HUDEP-2 (cell line): ENCODE measurements around the gene GRIN2A.

ENCODE experiments used
- DNase-seq, 76 experiments: peaks; one replicate each; lab custom pipeline; 2025; ENCODE audit not compliant: unreplicated experiment in 76 of 76; lab: John Stamatoyannopoulos, UW

Gene GRIN2A

GRCh38 chr16:9840761-9841665 is 341.2 kb downstream of the GRIN2A start:
- no peak for DNase-seq

- no peak for DNase-seq
These were observed 344.7 kb downstream of the GRIN2A start for GRCh38 chr16:9837481-9837880.

DNA sequence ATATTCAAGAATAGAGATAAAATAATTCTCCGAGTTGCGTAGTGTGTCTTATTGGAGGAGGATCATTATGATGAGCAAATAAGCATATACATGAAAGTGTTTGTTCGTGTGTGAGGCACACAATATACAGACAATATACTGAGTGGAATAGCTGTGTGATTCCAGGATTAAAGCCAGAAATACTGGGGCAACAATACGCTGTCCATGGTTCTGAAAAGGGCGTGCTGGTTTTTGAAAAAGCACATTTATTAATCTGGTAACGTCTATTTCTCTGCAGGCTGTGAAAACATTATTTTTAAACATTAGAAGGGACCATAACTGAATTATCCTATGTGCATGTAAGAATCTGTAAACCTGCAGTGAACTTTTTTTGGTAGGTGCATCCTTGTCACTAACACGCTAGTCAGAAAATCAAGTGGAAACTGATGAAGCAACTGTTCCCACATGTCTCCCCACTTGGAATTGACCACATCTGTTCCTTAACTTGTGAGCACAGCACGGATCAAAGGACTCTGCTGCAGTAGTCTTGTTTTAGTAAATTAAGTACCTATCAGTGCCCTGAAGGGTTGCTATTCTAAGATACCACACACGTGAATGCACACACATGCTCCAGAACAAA is 346.0 kb downstream of the GRIN2A start:
- peak in 17 of 76 experiments; percentile 2 to 22 (median 10) for DNase-seq

DNA sequence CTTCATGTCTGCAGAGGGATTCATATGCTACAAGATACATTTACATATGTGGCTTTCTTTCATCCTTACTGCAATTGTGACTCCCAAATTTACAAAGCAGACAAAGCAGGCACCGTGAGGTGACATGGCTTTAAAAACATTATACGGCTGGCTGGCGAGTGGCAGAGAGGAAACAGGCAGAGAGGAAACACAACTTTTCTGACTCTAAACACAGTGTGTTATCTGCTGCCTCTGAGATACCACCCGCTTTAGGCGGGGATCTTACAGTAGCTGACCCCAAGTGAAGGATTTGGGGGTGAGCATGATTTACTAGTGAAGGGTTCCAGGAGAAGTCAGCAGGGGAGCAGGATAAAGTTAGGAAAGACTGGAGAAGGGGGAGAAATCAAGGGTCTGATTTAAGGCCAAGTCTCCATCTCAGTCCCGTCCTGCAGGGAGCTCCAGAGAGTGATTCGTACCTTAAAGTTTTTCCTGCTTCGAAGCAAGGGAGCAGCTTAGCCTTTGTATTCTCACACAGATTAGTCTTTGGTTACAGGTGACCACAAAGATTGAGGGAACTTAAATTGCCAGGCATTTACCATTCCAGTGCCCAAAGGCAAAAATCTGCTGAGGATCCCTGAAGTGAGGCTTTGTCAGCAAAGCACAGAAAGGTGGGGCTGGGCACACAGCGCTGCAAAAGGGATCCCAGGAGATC is 355.0 kb downstream of the GRIN2A start:
- DNase-seq = no peak

DNA sequence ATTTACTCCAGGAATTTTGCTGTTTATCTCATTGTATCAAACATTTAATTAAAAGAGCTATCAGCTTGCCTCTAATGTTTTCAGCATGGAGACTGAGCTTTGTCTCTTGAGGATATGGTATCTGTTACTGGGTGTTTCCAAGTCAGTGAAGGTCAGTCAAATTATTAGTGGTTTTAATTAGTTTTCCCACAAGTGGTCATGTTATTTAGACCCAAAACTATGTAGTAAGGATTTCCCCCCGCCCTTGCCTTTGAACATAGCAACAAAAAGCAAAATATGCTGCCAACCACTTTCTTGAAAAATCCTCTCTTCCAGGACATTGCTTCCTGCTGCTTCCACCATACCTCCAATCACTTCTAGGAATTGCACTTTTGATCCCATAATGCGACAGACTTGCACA is 355.6 kb downstream of the GRIN2A start:
- no peak for DNase-seq

DNA sequence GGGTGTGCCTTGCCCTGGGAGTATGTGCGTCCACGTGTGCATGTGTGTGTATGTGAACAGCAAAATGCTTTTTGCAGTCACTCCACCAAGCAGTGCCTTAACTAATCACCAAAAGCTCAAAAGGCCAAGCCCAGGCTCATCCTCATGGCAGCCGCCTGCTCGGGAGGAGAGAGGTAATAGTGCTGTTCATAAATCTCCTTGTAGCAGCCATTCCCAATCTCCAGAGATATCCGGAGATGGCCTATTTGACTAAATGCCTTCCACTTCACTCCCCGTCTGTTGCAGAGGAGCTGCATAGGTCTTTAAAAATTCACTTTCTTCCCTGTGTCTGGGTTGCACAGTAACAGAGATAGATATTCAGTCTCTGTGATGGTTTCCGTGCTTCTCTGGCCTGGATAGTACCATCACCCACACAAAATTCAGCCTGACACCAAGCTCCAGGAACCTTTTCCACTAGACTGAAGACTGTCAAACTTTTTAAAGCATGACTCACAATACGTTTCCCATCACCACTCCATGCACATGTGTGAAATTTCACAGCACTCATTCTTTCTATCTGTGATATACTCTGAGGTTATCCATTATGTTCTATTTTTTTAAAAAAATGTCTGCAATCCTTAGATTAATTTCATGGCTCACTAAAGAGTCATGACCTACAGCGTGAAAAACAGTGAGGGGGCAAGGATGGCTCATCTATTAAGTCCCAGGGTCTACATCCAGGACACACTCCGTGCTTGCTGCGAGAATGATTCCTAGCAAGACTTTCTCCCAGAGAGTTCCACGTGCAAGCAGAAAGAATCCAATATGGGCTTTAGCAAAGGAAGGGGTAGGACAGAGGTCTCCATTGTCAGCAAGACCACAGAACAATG is 357.8 kb downstream of the GRIN2A start:
- DNase-seq = no peak

DNA sequence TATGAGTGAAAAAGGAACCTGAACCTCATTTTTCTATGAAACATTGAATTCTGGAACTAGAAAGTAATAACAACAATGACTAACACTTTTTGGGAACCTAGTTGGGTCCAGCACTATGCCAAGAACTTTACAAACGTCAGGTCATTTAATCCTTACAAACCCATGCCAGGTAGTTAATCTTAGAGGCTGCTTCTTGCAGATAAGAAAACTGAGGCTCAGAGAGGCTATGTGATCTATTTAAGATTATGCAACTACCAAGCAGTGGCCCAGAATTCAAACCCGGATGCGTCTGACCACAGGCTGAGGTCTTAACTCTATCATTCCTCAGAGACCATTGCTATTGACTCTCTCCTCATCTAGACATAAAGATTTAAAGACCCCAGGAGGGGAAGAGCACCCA is 358.7 kb downstream of the GRIN2A start:
- DNase-seq = no peak

- no peak for DNase-seq
These were observed 360.3 kb downstream of the GRIN2A start for GRCh38 chr16:9821970-9822369.

DNA sequence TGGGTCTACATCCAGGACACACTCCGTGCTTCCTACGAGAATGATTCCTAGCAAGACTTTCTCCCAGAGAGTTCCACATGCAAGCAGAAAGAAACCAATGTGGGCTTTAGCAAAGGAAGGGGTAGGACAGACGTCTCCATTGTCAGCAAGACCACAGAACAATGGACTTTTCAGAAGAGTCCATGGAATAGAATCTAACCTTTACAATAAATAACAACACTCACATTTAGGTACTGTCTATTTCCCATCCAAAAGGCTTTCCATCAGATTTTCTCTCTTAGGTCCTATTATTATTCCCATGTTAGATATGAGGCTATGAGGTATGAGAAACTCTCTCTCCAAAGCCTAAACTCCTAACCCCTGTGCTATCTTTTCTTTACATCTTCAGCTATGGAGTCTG is 360.9 kb downstream of the GRIN2A start:
- no peak for DNase-seq

- no peak for DNase-seq
These were observed 361.6 kb downstream of the GRIN2A start for GRCh38 chr16:9820476-9821246.

- DNase-seq = no peak
These were observed 363.5 kb downstream of the GRIN2A start for GRCh38 chr16:9818702-9819101.

- no peak for DNase-seq
These were observed 364.6 kb downstream of the GRIN2A start for GRCh38 chr16:9817586-9817985.

- DNase-seq = no peak
These were observed 365.6 kb downstream of the GRIN2A start for GRCh38 chr16:9816644-9817043.

DNA sequence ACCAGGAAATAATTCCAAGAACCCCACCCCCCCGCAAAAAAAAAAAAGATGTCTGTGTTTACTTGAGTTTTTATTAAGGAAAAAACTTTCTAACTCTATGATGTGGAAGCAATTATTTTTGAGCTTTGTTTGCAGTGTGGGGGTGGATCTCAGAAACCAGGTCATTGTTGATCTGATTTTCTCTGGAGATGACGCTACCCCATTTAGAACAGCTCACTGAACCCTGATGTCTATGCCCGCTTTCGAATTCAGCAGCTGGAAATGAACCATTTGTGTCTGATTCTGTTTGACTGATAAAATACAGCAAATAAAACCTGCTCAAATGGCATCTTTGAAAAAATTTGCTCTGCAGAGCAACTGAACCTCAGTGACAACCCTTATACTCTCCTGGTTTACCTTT is 368.6 kb downstream of the GRIN2A start:
- DNase-seq = no peak

DNA sequence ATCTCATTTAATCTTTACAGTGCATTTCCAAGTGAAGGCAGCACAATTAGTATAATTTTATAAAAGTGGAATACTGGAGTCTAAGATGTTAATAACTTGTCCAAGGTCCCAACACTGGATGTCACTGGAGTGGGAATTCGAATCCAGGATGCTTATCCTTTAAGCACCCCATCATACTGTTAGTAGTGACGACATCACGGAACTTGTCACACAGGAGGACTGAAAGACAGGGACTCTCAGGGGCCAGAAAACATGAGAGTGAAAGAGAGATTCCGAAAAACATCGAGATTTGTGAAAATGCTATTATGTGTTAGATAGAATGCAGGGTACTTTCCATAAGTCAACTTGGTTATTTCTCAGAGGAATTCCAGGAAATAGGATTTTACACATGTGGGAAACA is 374.0 kb downstream of the GRIN2A start:
- no peak for DNase-seq

DNA sequence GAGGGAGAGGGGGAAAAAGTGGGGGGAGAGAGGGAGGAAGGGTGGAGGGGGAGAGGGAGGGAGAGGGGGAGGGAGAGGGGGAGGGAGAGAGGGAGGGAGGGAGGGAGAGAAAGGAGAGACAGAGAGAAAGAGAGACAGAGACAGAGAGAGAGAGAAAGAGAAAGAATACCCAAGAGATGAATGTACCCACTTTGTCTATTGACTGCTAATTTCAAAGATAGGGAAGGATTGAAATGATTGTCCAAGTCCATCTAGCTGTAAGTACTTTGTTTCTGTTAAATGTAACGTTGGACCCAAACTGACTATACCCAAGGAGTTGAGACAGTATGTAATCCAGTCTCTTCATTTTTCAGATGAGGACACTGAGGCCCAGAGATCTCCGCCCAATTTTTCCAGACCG is 374.9 kb downstream of the GRIN2A start:
- DNase-seq = no peak

DNA sequence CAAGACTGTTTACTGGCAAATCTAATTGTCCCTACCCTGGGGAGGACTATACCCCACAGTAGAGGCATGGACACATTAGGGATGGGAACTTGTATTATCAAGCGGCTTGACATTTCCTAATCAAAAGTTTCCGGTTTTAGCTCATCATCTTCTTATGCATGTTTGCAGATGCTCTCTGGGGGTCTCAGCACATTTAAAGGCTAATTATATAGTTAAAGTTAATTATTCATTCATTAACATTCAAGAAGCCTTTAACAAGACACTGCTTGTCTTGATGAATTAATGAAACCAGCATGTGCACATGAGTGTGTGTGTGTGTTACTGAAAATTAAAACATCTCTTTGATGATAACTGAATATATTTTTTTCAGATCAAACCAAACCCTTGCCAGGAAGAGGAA is 377.1 kb downstream of the GRIN2A start:
- DNase-seq = no peak

- no peak for DNase-seq
These were observed 380.1 kb downstream of the GRIN2A start for GRCh38 chr16:9802160-9802559.

DNA sequence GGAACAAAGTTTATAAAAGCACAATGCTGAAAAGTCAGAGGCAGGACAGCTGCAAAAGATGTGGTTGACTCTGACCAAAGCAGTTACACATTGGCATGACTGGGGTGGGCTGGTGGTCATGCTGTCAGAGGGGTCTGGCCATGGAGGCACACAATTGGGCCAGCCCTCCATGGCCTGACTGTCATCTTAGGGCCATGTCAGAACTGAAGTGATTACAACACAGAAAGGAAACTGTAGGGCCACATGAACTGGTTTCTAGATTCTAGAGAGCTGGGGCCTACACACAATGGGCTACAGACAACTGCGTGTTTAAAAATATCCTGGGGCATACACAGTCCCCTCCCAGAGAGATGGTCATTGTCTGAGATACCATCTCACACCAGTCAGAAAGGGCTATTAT is 380.6 kb downstream of the GRIN2A start:
- no peak for DNase-seq

DNA sequence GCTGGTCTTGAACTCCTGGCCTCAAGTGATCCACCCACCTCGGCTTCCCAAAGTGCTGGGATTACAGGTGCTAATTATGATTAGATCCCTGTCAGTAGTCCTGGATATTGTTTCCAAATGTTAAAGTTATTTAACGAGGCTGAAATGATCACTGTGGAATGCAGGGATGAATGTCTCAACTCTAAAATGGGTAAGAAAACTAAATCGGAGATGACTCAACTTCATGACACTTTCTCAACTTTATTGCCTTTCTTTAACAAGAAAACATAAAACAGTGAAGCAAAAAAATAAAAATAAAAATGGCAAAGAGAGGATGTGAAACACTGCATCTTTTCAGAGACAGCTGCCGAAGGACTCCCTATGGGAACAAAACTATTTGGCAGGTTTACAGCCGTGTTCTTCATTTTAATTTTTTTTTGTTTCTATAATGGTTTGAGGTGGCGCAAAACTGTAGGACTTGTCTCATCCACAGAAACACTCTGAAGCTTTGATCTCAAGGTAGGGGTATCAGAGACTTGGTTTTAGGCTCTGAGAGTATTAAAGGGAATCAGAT is 382.0 kb downstream of the GRIN2A start:
- no peak for DNase-seq
